Coronary artery (tissue), 2 donors: ENCODE data around the gene MRPL23.

ENCODE experiments used
- DNase-seq: peaks from one replicate; pipeline ENCODE4 v3.0.0-alpha.2; 2017; ENCODE audit warnings: low spot score
- H3K27ac ChIP-seq, 2 donors: fragments of 200-600 bp; sonication (generic); one replicate each; pipeline ENCODE4 v1.5.1; 2016 to 2019
- H3K4me3 ChIP-seq: fragments of 200-600 bp; sonication (generic); 2 replicates; pipeline ENCODE4 v1.5.1; 2016; ENCODE audit warnings: mild to moderate bottlenecking, moderate library complexity
- CTCF ChIP-seq: fragments of 200-600 bp; sonication (generic); IDR thresholded peaks from one replicate; pipeline ENCODE4 v1.5.1; 2019; ENCODE audit warnings: antibody characterized with exemption

MRPL23 gene

GRCh38 chr11:1998861-1999260, 51.7 kb downstream of the MRPL23 start:
- no peak for DNase-seq
- Histone ChIP-seq H3K4me3 (no peak overlapping the region), H3K27ac (no peak overlapping the region)
- no peak for TF ChIP-seq CTCF

- no peak for DNase-seq
- TF ChIP-seq CTCF, result no peak
- Histone ChIP-seq H3K27ac (no peak overlapping the region), H3K4me3 (no peak overlapping the region)
Observed at GRCh38 chr11:2002042-2002776, 55.1 kb downstream of the MRPL23 start.

GRCh38 chr11:2002807-2003206, 55.7 kb downstream of the MRPL23 start:
- H3K4me3 ChIP-seq, result no peak overlapping the region
- DNase-seq, result no peak
- H3K27ac ChIP-seq, result no peak overlapping the region
- no peak for TF ChIP-seq CTCF

GRCh38 chr11:2004466-2004865, 57.3 kb downstream of the MRPL23 start:
- DNase-seq, result no peak
- Histone ChIP-seq H3K27ac (no peak overlapping the region), H3K4me3 (no peak overlapping the region)
- no peak for TF ChIP-seq CTCF
